ENCODE data around the gene BCAS3.
"Not testable (repeated sequence)": the region's sequence is repeated elsewhere in the genome, so short reads cannot be mapped to it uniquely, and the experiment has no call there.

The BCAS3 gene

GRCh38 chr17:60891149-60891548, 213.5 kb downstream of the BCAS3 start:
- DNase-seq: no peak

GRCh38 chr17:60893475-60893874, 215.8 kb downstream of the BCAS3 start:
- no peak for DNase-seq

- DNase-seq: no peak
Observed at GRCh38 chr17:60896996-60897395, 219.3 kb downstream of the BCAS3 start.

- no peak for DNase-seq
Observed at GRCh38 chr17:60899115-60899514, 221.5 kb downstream of the BCAS3 start.

DNA sequence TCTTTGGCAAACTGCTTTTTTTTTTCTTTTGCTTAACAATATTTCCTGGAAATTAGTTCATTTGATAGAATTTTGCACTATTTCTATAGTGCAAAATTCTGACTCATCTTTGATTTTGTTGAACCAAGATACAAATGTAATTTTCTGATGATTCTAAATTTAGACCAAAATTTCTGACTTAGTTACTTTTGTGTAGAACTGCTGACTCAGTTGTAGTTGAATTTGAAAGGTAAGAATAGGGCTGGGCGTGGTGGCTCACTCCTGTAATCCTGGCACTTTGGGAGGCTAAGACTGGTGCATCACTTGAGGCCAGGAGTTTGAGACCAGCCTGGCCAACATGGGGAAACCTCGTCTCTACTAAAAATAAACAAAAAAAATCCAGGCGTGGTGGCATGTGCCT, 223.0 kb downstream of the BCAS3 start:
- DNase-seq: no peak

DNA sequence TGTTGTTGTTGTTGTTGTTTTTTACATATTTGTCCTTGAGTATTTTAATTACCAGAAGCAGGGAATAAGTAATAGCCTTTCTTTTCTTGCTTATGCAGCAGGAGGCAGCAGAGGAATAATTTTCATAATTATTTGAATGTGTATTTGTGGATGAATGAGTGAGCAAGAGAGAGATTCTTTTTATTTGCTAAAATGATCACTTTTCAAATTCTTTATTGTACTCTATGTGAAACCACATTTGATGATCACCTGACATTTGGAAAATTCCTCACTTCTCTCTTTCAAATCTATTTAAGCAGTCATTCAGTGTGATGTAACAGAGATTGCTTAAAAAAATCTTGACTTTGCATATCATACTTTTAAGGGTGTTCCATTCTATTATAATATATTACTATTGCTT, 223.6 kb downstream of the BCAS3 start:
- DNase-seq: no peak

DNA sequence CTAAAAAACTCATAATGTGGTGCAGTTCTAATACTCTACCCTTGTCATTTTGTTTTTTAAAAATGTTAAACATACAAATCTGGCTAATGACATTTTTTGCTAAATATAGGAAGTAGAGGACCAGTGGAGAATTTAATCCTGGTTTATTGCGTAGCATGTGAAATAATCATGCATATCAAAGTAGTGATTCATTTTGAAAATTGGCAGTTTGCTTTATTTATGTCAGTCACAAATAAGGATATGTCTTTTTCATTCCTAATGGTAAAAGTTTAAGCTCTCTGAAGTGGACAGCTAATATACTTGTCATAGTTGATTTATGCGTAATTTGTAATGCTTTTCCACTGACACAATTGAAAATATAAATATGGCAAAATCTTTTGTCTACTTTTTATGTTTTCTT, 224.2 kb downstream of the BCAS3 start:
- DNase-seq: no peak

- no peak for DNase-seq
Observed at GRCh38 chr17:60902399-60902798, 224.7 kb downstream of the BCAS3 start.

- no peak for DNase-seq
Observed at GRCh38 chr17:60904582-60904981, 226.9 kb downstream of the BCAS3 start.

DNA sequence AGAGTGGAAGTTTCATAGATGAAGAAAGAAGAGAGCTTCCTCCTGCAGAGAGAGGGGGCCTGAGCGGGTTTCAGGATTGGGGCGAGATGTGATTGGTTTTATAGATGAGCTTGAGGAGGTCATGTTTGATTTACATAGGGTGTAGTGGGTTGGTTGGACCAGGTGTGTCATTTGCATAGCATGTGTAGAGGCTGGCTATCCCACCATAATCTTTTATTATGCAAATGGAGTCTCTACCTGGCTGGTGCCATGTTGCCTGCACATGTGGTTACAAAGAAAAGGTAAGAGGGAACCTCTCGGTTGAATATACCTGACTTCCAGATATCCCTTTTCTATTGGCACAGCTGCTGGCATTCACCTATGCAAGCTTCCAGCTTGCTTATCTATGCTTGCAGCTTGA, 228.1 kb downstream of the BCAS3 start:
- no peak for DNase-seq

- no peak for DNase-seq
Observed at GRCh38 chr17:60908324-60908723, 230.7 kb downstream of the BCAS3 start.

GRCh38 chr17:60909405-60909804, 231.8 kb downstream of the BCAS3 start:
- DNase-seq: no peak

DNA sequence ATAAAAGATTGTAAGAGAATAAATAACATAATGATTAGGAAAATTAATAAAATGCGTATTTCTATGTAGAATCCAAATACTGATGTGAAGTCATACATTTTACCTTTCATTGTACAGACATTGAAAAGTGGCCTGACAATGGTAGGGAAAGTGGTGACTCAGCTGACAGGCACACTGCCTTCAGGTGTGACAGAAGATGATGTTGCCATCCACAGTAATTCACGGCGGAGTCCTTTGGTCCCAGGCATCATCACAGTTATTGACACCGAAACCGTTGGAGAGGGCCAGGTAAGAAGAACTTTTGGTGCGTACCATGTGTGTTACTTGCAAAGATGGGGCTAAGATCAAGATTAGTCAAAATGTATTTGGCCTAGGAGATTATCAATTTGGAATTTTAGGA, 232.8 kb downstream of the BCAS3 start:
- no peak for DNase-seq

- DNase-seq: no peak
Observed at GRCh38 chr17:60914078-60914477, 236.4 kb downstream of the BCAS3 start.

DNA sequence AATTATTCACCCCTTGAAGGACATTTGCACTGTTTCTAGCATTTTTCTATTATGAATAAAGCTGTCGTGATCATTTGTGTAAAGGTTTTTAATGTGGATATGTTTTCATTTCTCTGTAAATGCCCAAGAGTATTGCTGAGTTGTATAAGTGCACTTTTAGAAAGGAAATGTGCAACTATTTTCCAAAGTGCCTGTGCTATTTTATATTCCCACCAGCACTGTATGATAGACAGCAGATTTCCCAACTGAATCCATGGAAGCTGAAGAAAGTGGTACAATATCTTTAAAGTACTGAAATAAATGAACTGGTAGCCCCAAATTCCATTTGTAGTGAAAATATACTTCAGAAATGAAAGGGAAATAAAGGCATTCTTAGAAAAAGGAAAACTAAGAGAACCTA, 238.4 kb downstream of the BCAS3 start:
- DNase-seq: no peak

GRCh38 chr17:60920107-60920506, 242.5 kb downstream of the BCAS3 start:
- no peak for DNase-seq

DNA sequence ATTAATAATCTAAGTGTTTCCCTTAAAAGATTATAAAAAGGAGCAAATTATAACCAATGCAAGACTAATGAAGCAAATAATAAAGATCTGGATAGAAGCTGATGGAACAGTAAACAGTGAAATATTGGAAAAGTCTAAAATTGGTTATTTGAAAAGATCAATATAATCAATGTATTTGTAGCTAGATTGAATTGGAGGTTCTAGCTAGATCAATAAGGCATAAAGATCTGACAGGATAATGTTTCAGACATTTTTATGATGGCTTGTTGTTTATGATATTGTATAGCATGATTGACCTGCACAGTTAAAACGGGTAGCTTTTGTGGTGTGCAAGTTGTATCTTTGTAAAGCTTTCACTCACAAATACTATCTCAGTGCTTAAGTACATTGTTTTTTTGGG, 245.3 kb downstream of the BCAS3 start:
- DNase-seq: no peak

DNA sequence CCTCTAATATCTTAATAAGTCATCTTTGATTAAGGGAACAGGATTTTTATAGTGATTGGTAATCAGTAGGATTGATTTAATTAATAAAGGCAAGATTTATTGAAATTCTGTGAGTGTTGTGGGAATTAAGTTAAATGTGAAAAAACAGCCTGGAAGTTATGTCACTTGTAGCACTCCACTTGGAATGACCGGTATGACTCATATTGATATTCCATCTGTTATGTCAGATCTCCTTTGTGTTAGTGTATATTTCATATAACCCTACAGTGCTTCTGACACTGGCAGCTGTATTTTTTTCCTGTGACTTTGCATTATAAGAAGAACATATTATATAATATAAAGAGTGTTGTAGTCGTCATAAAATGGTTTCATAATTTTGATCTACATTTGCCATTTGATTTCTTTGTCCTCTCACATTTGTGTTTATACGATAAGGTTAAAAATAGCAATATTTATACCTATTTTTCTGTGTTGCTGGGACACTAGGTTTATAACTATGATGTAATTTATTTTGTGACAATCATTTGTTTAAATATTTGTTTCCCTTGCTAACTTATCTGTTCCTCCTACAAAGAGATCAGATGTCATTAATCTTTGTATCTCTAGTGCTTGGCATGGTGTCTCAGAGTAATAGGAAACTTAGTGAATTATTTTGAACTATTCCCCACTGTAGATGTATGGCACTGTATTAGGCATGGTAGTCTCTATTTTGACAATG, 249.0 kb downstream of the BCAS3 start:
- no peak for DNase-seq

GRCh38 chr17:60933739-60934138, 256.1 kb downstream of the BCAS3 start:
- no peak for DNase-seq

- DNase-seq: no peak
Observed at GRCh38 chr17:60934723-60935122, 257.1 kb downstream of the BCAS3 start.

DNA sequence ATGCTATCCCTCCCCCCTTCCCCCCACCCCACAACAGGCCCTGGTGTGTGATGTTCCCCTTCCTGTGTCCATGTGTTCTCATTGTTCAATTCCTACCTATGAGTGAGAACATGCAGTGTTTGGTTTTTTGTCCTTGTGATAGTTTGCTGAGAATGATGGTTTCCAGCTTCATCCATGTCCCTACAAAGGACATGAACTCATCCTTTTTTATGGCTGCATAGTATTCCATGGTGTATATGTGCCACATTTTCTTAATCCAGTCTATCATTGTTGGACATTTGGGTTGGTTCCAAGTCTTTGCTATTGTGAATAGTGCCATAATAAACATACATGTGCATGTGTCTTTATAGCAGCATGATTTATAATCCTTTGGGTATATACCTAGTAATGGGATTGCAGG, 258.3 kb downstream of the BCAS3 start:
- DNase-seq: not testable (repeated sequence)

DNA sequence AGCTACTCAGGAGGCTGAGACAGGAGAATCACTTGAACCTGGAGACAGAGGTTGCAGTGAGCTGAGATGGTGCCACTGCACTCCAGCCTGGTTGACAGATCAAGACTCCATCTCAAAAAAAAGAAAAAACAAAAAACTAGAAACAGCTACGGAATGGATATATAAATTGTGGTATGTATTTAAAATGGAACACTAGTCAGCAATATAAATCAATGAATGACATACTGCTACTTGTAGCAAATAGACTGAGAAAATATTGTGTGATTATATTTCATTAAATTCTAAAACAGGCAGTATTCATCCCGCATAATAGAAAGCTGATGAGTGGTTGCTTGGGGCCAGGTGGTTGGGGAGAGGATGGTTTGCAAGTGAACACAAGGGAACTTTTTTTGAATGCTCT, 261.7 kb downstream of the BCAS3 start:
- no peak for DNase-seq

- no peak for DNase-seq
Observed at GRCh38 chr17:60941028-60941427, 263.4 kb downstream of the BCAS3 start.

- no peak for DNase-seq
Observed at GRCh38 chr17:60941571-60941970, 263.9 kb downstream of the BCAS3 start.

DNA sequence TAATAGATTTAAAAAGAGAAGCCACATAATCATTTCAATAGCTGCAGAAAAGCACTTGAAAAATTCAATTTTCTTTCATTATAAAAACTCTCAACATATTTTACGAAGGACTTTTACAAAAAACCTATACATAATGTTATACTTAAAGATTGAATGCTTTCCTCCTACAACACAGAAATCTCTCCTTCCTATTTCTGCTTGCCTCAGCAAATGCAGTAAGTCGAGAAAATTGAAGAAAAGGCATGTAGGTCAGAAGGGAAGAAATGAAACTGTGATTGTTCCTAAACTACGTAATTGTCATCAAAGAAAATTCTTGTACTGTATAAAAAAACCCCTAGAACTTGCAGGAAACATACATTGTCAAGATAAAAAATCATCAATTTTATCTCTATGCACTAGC, 267.1 kb downstream of the BCAS3 start:
- DNase-seq: no peak

- DNase-seq: no peak
Observed at GRCh38 chr17:60947100-60947499, 269.4 kb downstream of the BCAS3 start.
